ENCODE measurements around the gene HMG20B.

DNA sequence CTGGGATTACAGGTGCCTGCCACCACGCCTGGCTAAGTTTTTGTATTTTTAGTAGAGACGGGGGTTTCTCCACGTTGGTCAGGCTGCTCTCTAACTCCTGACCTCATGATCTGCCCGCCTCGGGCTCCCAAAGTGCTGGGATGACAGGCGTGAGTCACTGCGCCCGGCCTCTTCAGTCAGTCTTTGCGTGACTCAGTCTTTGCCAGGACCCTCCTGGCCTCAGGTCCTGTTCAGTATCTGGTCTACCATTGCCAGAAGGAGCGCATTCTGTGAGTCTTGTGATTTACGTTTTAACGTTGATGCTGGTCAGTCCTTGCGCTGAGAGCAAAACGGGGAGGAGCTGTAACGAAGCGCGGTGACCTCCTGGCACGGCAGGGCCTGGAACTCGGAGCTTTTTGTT is 7.6 kb upstream of the HMG20B start:
- TF ChIP-seq RAD21 (IDR thresholded peaks at IDR 0.05; ENCODE audit: low read depth), result no peak
- TF ChIP-seq EGR1 (IDR thresholded peaks at IDR 0.05), result no peak
- no peak for TF ChIP-seq TEAD4 (IDR thresholded peaks at IDR 0.05)
- TF ChIP-seq CREB1 (IDR thresholded peaks at IDR 0.05; ENCODE audit: low read depth), result no peak
- no peak for TF ChIP-seq EP300 (IDR thresholded peaks at IDR 0.05; ENCODE audit: borderline replicate concordance)
- TF ChIP-seq TAF1 (IDR thresholded peaks at IDR 0.05; ENCODE audit: low read depth), result no peak
- TF ChIP-seq, protein P1, sequence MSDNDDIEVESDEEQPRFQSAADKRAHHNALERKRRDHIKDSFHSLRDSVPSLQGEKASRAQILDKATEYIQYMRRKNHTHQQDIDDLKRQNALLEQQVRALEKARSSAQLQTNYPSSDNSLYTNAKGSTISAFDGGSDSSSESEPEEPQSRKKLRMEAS (IDR thresholded peaks at IDR 0.05), result no peak
